ENCODE measurements around the gene ABCF3.
"Not testable (repeated sequence)": the region's sequence is repeated elsewhere in the genome, so short reads cannot be mapped to it uniquely, and the experiment has no call there.

The ABCF3 gene, protein sequence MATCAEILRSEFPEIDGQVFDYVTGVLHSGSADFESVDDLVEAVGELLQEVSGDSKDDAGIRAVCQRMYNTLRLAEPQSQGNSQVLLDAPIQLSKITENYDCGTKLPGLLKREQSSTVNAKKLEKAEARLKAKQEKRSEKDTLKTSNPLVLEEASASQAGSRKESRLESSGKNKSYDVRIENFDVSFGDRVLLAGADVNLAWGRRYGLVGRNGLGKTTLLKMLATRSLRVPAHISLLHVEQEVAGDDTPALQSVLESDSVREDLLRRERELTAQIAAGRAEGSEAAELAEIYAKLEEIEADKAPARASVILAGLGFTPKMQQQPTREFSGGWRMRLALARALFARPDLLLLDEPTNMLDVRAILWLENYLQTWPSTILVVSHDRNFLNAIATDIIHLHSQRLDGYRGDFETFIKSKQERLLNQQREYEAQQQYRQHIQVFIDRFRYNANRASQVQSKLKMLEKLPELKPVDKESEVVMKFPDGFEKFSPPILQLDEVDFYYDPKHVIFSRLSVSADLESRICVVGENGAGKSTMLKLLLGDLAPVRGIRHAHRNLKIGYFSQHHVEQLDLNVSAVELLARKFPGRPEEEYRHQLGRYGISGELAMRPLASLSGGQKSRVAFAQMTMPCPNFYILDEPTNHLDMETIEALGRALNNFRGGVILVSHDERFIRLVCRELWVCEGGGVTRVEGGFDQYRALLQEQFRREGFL

DNA sequence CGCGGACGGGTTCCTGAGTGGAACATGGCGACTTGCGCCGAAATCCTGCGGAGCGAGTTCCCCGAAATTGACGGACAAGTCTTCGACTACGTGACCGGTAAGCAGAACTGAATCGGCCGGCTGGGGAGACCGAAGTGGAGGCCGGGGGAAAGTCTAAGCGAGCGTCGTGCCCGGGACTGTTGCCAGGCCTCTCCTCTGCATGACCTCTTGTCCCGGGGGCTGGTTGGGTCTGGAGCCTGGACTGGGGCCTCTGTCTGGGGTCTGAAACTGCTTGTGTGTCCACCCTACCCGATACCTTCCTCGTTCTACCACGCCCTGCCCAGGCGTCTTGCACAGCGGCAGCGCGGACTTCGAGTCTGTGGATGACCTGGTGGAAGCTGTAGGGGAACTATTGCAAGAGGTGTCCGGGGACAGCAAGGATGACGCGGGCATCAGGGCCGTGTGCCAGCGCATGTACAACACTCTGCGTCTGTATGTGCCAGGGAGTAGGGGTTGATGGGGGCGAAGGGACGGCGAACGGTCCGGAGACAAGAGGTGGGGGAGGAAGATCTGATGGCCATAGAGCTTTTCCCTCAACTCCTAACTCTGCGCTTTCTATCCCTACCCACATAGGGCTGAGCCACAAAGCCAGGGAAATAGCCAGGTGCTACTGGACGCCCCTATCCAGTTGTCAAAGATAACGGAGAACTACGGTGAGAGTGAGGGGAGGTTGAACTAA is at the start of gene ABCF3:
ABCF3 (plus strand) TSS at position 16 of the 718 bp plus-strand sequence; CDS start at position 25, 9 bp downstream.
- DNase-seq, result no peak

DNA sequence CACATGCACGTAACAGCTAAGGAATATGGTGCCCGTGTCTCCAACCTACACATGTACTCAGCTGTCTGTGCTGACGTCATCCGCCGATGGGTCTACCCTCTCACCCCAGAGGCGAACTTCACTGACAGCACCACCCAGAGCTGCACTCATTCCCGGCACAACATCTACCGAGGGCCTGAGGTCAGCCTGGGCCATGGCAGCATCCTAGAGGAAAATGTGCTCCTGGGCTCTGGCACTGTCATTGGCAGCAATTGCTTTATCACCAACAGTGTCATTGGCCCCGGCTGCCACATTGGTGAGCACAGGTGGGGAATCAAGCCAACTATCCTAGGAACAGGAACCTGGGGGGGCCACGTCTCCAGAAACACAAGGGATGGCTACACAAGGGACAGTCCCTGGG is 45.6 kb upstream of the ABCF3 start:
- DNase-seq, result no peak

DNA sequence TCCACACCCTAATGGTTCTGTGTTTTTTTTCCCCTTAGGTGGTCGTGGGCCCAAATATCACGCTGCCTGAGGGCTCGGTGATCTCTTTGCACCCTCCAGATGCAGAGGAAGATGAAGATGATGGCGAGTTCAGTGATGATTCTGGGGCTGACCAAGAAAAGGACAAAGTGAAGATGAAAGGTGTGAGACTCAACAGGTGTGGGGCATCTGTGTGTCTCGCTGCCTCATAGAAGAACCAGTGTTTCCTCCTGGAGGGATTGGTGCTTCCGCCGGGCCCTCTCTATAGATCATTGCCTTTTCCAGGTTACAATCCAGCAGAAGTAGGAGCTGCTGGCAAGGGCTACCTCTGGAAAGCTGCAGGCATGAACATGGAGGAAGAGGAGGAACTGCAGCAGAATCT is 43.8 kb upstream of the ABCF3 start:
- no peak for DNase-seq

DNA sequence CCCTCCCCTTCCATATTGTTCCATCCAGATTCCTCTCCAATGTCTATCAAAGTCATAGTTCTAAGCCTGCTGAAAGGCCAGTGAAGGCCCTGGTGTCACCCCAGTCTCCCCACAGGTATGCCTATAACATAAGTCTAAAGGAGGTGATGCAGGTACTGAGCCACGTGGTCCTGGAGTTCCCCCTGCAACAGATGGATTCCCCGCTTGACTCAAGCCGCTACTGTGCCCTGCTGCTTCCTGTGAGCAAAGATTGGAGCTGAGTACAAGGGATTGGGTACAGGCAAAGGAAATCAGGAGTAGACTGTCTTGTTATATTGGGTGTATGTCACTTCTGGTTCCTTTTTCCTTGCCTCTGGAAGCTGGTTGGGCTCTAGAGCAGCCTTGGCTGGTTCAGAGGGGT is 42.7 kb upstream of the ABCF3 start:
- DNase-seq, result no peak

DNA sequence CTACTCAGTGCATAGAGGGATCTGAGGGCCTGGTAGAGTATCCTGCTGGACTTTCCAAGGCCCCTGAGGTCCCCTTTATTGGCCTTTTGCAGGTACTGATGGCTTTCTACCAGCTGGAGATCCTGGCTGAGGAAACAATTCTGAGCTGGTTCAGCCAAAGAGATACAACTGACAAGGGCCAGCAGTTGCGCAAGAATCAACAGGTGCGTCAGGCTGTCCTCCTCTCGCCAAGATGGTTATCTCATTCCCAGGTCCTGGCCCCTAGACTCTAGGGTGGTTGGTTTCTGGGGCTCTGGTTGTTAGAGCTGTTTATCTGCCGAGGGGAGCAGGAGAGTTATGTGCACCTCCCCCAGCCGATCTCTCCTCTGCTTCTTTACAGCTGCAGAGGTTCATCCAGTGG is 41.5 kb upstream of the ABCF3 start:
- DNase-seq, result no peak

DNA sequence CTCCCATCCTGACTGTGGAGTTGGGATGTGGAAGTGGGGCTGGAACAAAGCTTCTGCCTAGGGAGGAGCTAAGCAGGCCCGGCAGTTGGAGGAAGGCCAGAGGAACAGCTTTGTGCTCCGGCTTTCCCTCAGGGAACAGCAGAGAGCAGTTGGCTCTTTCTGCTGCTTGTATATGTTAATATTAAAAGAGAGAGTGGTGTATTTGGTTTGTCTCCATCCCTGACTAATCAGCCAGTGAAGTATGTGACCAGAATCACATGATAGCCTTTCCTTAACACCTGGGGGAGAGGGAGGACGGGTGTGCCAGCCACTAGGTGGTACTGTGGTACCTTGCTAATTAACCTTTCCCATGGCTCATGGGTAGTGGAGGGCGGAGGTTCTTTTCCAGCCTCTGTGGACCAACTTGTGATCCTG is 40.9 kb upstream of the ABCF3 start:
- peak; percentile 61 for DNase-seq

DNA sequence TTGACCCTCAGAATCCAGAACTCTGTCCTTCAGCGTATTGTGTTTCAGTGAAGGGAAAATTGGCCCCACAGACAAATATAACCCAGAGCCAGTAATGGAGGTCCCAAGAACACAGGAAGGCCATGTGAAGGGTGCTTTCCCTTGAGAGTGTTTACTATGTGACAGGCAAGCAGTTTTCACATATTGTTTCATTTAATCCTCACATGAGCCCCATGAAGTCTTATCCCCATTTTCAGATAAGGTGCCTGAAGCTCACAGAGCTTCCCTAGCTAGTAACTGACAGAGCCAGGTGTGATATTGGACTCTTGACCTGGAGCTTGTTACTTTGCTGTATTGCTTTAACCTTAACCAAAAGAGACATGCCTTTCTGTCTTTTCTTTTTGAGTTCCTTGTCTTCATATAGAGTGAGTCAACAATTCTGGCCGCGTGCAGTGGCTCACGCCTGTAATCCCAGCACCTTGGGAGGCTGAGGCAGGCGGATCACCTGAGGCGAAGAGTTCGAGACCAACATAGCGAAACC is 40.2 kb upstream of the ABCF3 start:
- no peak for DNase-seq

DNA sequence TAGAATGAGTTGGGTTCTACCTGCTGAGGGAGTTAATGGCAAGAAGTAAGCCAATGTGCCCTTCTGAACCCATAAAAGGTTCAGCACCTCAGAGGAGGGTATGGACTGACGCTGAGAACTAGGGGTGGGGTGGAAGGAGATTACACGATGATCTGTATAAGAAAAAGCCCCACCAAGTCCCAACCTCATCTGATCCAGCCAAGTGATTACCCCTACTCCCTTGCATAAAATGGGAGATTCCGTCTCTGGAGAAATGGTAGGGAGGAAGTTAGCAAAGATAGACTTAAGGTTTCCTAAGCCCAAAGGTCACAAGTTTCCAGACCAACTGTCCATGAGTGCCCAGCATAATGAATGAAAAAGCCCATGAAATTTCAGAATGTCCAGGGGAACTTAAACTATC is 37.9 kb upstream of the ABCF3 start:
- DNase-seq, result no peak

DNA sequence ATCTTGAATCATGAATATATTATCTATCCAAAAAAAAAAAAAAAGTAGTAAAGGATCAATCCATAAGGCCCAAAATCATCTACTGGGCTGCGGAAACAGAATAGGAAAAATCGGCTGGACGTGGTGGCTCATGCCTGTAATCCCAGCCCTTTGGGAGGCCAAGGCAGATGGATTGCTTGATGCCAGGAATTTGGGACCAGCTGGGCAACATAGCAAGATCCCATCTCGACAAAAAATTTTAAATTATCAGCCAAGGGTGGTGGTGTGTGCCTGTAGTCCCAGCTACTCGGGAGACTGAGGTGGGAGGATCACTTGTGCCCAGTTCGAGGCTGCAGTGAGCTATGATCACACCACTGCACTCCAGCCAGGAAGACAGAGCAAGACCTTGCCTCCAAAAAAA is 36.9 kb upstream of the ABCF3 start:
- DNase-seq, result no peak

DNA sequence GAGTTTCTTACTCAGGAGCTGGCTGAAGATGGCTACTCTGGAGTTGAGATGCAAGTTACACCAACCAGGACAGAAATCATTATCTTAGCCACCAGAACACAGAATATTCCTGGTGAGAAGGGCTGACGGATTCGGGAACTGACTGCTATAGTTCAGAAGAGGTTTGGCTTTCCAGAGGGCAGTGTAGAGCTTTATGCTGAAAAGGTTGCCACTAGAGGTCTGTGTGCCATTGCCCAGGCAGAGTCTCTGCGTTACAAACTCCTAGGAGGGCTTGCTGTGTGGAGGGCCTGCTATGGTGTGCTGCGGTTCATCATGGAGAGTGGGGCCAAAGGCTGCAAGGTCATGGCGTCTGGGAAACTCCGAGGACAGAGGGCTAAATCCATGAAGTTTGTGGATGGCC is 36.2 kb upstream of the ABCF3 start:
- DNase-seq, result not testable (repeated sequence)

DNA sequence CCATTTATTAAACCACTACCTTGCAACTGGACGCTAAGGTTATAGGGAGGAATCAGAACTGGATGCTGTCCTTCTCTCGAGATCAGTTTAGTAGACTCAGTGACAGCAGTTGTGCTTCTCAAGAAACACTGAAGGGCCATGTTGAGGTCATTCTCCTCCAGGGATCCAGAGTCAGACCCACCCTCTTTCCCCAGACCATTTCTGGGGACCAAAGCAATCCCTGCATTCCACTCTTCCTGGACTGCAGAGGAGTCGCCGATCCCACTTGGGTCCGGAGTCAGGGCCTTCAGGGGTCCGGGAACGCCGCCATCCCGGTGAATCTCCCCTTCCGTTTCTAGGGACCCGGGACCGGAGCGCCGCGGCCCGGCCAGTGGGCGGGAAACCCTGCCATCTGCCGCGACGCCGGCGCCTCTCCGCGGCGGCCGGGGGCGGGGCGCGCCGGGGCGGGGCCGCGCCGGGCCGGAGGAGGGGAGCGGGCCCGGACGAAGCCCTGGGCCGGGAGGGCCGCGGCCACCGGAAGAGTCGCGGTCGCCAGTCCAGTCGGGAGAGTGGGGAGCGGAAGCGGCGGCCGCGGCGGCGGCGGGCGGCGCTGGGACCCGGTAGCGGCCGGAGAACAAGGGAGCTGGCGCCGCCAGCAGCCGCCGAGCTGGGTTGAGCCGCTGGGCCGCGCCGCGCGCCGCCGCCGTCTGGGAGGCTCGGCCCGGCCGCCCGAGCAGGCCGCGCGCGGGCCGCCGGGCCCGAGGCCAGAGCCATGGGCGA is 30.9 kb upstream of the ABCF3 start, which contains the start of gene DVL3:
DVL3 (plus strand) TSS at position 493 of the 759 bp plus-strand sequence; CDS start at position 752, 259 bp downstream.
- DNase-seq, result peak; percentile 91

DNA sequence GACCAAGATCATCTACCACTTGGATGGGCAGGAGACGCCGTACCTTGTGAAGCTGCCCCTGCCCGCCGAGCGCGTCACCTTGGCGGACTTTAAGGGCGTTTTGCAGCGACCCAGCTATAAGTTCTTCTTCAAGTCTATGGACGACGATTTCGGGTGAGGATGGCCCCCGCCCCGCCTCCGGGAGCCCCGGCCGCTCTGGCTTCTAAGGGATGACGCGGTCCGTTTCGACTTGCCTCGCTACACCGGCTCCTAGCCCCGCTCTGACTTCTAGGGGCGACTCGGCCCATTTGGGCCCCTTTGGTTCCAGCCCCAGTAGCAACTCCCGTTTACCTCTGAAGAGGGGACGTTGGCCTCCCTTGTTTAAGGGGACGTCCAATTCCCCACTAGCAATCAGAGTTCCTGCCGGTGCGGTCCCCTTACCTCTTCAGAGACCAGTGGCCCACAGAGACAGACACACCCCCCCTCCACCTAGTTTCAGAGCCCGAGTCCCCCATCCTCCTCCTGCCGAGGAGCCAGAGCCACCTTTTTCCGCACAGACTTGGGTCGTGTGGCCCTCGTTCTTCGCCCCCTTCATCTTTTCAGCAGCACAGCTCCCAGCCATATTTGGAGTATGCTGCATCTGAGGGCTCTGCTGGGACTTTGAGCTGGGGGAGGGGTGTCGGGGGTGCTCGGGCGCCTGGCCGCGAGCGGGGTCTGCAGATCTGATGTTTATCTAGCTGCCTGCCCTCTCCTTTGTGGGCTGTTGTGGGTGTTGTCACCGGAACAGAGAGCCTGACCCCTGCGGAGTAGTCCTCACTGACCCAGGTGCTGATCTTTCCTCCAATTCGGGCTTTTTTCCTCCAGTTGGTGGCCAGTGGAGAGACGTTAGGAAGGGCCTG is 30.1 kb upstream of the ABCF3 start:
- DNase-seq, result no peak

DNA sequence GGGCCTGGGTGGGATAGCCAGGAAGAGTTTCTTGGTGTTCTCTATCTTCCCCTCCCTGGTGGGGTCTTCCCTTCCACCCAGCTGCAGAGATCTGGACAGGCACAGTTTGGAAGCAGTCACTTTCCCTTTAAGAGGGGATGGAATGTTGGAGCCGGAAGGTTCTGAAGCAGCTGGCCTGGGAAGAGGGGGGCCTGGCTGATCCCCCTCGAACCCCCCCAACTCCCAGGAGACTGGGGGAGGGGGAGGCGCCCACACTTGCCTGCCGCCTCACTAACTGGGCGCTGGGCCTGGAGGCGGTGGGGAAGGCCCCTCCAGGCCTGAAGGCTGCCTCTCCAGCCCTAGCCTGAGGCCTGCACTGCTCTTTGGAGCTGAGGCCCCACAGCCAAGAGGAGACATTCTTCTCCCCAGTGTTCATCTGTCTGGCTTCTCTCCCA is 29.5 kb upstream of the ABCF3 start:
- DNase-seq, result no peak

DNA sequence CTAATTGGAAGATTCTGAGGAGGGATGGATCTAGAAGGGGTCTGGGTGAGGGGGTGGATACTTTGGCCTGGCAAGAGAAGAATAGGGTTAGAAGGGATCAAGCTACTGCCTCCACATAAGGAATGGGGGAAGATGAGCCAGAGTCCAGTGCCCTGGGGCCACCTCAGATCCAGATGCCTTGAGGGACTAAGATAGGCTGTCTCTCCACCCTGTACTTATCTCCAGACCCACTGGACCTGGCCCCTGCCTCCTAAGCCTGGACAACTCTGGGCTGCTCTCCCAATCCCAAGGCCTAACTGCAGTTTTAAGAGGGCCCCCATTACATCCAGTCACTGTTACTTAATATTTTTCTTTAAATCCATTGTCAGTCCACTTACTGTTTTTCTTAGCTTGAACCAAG is 28.8 kb upstream of the ABCF3 start:
- DNase-seq, result no peak

DNA sequence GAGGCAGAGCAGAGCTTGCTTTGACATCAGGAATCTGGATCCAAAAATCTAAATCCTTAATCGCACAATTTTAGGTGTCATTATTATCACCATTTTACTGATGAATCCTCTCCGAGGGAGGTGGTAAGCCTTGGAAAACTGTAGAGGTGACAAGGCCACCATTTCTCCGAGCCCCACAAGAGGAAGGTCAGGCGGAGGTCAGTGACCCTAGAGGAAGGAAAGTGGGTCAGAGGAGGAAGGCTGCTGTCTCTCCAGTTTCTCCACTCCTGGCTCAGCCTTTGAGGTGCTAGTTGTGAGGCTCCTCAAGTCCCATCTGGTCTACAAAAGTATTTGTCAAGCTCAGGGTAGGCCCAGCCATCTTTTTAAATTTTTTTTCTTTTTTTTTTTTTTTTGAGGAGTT is 27.6 kb upstream of the ABCF3 start:
- DNase-seq, result no peak

DNA sequence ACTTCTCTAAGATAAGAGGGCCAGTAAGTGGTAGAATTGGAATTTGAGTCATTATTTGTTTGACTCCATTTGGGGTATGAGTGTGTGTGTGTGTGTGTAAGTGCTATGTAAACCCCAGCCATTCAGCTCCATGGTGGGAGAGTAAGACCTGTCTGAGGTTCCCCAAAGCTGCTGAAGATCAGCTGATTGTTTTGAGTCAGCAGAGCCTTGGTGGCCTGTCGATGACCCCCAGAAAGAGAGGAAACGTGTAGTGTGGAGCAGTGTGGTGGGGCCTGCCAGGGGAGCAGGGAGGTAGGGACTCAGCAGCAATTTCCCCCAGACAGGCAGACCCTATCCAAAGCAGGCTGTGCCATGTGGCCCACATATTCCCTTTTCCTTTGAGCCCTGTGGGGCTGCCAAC is 25.5 kb upstream of the ABCF3 start:
- DNase-seq, result no peak

DNA sequence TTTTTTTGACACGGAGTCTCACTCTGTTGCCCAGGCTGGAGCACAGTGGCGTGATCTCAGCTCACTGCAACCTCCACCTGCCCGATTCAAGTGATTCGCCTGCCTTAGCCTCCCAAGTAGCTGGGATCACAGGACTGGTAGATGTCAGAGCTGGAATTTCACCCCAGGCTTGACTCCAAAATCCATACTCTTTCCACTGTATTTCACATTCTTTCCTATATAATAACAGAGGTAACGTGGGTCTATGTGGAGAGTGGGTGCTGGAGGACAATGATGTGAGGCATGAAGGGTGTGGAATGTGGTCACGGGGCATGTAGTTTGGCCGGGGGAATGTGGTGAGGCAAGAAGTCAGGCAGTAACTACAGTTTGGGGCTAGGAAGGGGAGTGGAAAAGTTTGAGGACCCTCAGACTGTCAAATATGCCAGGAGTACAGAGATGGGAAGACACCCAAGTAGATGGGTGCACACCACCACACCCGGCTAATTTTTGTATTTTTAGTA is 23.4 kb upstream of the ABCF3 start:
- not testable (repeated sequence) for DNase-seq

DNA sequence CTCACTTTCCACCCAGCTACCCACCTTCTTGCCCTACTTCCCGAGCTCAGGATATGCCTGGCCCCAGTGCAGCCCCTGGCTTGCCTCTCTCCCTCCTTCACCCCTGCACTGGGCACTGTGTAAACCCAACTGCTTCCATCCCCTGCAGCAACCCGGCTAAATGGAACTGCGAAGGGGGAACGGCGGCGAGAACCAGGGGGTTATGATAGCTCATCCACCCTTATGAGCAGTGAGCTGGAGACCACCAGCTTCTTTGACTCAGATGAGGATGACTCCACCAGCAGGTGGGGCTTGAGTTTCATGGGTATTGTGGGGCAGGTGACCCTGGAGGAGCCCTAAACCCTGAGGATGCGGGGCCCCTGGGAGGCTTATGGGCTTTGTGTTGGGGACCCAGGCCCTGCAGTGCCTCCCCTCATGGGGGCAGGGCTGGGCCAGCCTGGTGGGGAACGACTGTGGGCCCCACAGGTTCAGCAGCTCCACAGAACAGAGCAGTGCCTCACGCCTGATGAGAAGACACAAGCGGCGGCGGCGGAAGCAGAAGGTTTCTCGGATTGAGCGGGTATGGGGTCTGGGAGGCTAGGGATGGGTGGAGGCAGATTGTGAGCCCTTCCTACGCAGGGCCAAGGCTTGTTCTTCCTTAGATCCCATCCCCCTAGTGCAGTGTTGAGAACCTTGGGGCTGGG is 21.2 kb upstream of the ABCF3 start:
- DNase-seq, result no peak

DNA sequence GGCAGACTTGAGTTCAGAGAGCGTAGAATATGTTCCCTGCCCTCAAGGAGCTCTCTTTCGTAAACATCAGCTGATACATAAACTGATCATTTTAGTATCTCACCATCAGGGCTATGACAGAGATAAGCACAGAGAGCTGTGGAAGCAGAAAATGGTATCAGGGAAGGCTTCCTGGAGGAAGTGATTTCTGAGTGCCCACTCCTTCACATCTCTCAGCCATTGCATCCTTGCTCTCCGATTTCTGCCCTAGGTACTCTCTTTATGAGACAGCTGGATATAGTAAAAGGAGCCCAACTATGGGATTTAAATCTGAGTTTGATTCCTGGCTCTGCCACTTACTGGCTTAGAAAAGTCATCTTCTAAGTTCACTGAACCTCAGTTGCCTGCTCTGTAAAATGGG is 20.5 kb upstream of the ABCF3 start:
- DNase-seq, result no peak

DNA sequence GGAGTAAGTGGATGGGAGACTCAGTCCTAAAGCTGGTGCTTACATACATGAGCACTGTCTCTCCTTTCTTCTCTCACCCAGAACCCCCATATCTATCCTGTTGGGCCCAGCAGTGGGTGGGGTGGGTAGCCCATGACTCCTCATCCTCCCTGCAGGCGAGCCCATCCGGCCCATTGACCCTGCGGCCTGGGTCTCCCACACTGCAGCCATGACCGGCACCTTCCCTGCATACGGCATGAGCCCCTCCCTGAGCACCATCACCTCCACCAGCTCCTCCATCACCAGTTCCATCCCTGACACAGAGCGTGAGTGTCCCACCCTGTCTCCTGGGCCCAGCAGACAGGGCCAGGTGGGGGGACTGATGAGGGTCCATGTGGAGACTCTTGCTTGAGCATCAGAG is 19.3 kb upstream of the ABCF3 start:
- no peak for DNase-seq

DNA sequence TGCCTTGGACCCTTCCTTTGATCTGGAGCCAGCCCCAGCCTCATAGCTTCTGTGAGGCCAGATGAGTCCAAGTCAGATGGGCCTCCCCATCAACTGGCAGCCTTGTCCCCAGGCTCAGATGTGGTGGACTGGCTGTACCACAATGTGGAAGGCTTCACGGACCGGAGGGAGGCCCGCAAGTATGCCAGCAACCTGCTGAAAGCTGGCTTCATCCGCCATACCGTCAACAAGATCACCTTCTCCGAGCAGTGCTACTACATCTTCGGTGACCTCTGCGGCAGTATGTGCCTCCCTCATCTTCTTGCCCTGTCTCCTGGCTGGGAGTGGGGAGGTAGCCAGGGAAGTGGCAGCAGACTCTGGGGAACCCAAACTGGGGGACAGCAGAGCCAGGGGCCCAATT is 18.2 kb upstream of the ABCF3 start:
- DNase-seq, result no peak

Data from NCI-H510A treated with DMSO at 0.1 percent for 48 hours (cell line).